Measurements from ENCODE around the gene RAB31.

Gene RAB31

GRCh38 chr18:9822587-9823185 lies 114.6 kb downstream of the RAB31 start:
- no peak for DNase-seq (ENCODE audit: low spot score)

GRCh38 chr18:9823805-9824473 lies 115.8 kb downstream of the RAB31 start:
- DNase-seq (ENCODE audit: low spot score), result no peak

- no peak for DNase-seq (ENCODE audit: low spot score)
Observed at GRCh38 chr18:9824474-9824832, 116.4 kb downstream of the RAB31 start.

GRCh38 chr18:9824952-9825371 lies 116.9 kb downstream of the RAB31 start:
- DNase-seq (ENCODE audit: low spot score), result no peak

- DNase-seq (ENCODE audit: low spot score), result no peak
Observed at GRCh38 chr18:9825571-9826073, 117.5 kb downstream of the RAB31 start.

GRCh38 chr18:9826685-9827084 lies 118.6 kb downstream of the RAB31 start:
- DNase-seq (ENCODE audit: low spot score), result no peak

GRCh38 chr18:9827211-9827792 lies 119.2 kb downstream of the RAB31 start:
- DNase-seq (ENCODE audit: low spot score), result no peak

- no peak for DNase-seq (ENCODE audit: low spot score)
Observed at GRCh38 chr18:9827793-9828505, 119.8 kb downstream of the RAB31 start.

- DNase-seq (ENCODE audit: low spot score), result no peak
Observed at GRCh38 chr18:9828506-9829396, 120.7 kb downstream of the RAB31 start.

GRCh38 chr18:9829397-9829712 lies 121.3 kb downstream of the RAB31 start:
- no peak for DNase-seq (ENCODE audit: low spot score)

GRCh38 chr18:9831036-9831722 lies 123.1 kb downstream of the RAB31 start:
- no peak for DNase-seq (ENCODE audit: low spot score)

- DNase-seq (ENCODE audit: low spot score), result no peak
Observed at GRCh38 chr18:9831723-9832199, 123.7 kb downstream of the RAB31 start.

GRCh38 chr18:9832871-9833270 lies 124.8 kb downstream of the RAB31 start:
- no peak for DNase-seq (ENCODE audit: low spot score)

- no peak for DNase-seq (ENCODE audit: low spot score)
Observed at GRCh38 chr18:9834551-9834950, 126.5 kb downstream of the RAB31 start.

- DNase-seq (ENCODE audit: low spot score), result no peak
Observed at GRCh38 chr18:9835113-9835755, 127.1 kb downstream of the RAB31 start.

- no peak for DNase-seq (ENCODE audit: low spot score)
Observed at GRCh38 chr18:9835825-9836224, 127.7 kb downstream of the RAB31 start.

- DNase-seq (ENCODE audit: low spot score), result no peak
Observed at GRCh38 chr18:9838144-9838877, 130.2 kb downstream of the RAB31 start.

GRCh38 chr18:9839211-9839610 lies 131.1 kb downstream of the RAB31 start:
- DNase-seq (ENCODE audit: low spot score), result no peak

- no peak for DNase-seq (ENCODE audit: low spot score)
Observed at GRCh38 chr18:9839853-9840252, 131.8 kb downstream of the RAB31 start.

- DNase-seq (ENCODE audit: low spot score), result no peak
Observed at GRCh38 chr18:9841752-9842151, 133.7 kb downstream of the RAB31 start.
